Sigmoid colon (tissue), 7 donors: Measurements from ENCODE around the gene SLC26A9. TPM values are rescaled to one million over a fixed set of nuclear protein-coding genes. Genes with fewer than 3 reads are reported as not detected.

Source experiments
- DNase-seq: peaks from one replicate; pipeline ENCODE4 v3.0.0-alpha.2; 2019
- H3K27ac ChIP-seq, 4 donors: fragments of 200-600 bp; sonication (generic); one replicate each; pipeline ENCODE4 v1.5.1; 2016 to 2019; ENCODE audit warnings: mild to moderate bottlenecking in 1 of 4
- H3K27me3 ChIP-seq, 3 donors: fragments of 200-600 bp; sonication (generic); one replicate each; pipeline ENCODE4 v1.5.1; 2019; ENCODE audit warnings: mild to moderate bottlenecking in 1 of 3
- H3K36me3 ChIP-seq, 4 donors: fragments of 200-600 bp; sonication (generic); one replicate each; pipeline ENCODE4 v1.5.1; 2016 to 2019
- H3K4me1 ChIP-seq, 4 donors: fragments of 200-600 bp; sonication (generic); one replicate each; pipeline ENCODE4 v1.5.1; 2017 to 2019
- H3K4me3 ChIP-seq, 4 donors: fragments of 200-600 bp; sonication (generic); one replicate each; pipeline ENCODE4 v1.5.1; 2017 to 2019; ENCODE audit warnings: mild to moderate bottlenecking in 2 of 4, moderate library complexity in 1 of 4
- H3K9me3 ChIP-seq, 4 donors: fragments of 200-600 bp in 3 of 4; sonication (generic) in 3 of 4; one replicate each; pipeline versions ENCODE4 v1.5.1 to v1.6.1; 2013 to 2019
- CTCF ChIP-seq, 4 experiments: fragments of 450-650 bp in 3 of 4; fragments of 200-600 bp in 1 of 4; IDR thresholded peaks; one replicate each; pipeline ENCODE4 v1.5.1; 2016 to 2019; ENCODE audit warnings: antibody characterized with exemption in 4 of 4, mild to moderate bottlenecking in 3 of 4, moderate library complexity in 2 of 4
- EP300 ChIP-seq, 4 donors: sonication (generic); formaldehyde crosslinking; IDR thresholded peaks; one replicate each; pipeline ENCODE4 v1.6.1; 2017; ENCODE audit warnings: antibody characterized with exemption in 4 of 4
- POLR2A ChIP-seq, 2 donors: fragments of 450-650 bp; IDR thresholded peaks; one replicate each; pipeline ENCODE4 v1.6.1; 2016; ENCODE audit warnings: antibody characterized with exemption in 2 of 2, mild to moderate bottlenecking in 2 of 2, moderate library complexity in 2 of 2
- POLR2AphosphoS5 ChIP-seq, 4 donors: sonication (generic); formaldehyde crosslinking; IDR thresholded peaks; one replicate each; pipeline ENCODE4 v1.6.1; 2017; ENCODE audit warnings: antibody characterized with exemption in 4 of 4
- WGBS, 2 donors: extraction: QIAGEN DNeasy Blood & Tissue Kit; methylation state at CpG; one replicate each; pipeline ENCODE4 v1.1.7; 2013; 5-methylcytosine and 5-hydroxymethylcytosine counted together
- intact Hi-C: fragments of 100-400 bp; cut with DNase I; formaldehyde crosslinking; loops from one replicate; pipeline ENCODE4 v1.15.1; 2023
- polyA plus RNA-seq, 3 donors: library from polyadenylated mRNA; stranded (reverse); fragments of 200-250 nt; gene quantifications; one replicate each; pipeline ENCODE4 v1.2.3, GENCODE V29; 2013
- total RNA-seq, 4 donors: library from RNA; depleted of rRNA; stranded (reverse); fragments of >200 nt; gene quantifications; one replicate each; pipeline ENCODE4 v1.1.0, GENCODE V29; 2016
- donor health status: healthy with polysubstance abuse.
- donor health status: Bipolar disorder and iron deficiency.
- donor health status: healthy.

SLC26A9 gene
- total and polyA plus RNA-seq, 7 donors, result 0.60 TPM; not detected in 6

- Histone ChIP-seq H3K4me1 (no peaks in the 10 kb centered on the region), H3K27me3 (no peaks in the 10 kb centered on the region), H3K36me3 (no peaks in the 10 kb centered on the region), H3K4me3 (no peak overlapping the region), H3K9me3 (no peaks in the 10 kb centered on the region), H3K27ac (no peak overlapping the region)
- peak; percentile 46 for DNase-seq
- TF ChIP-seq POLR2AphosphoS5 (IDR thresholded peaks at IDR 0.05) (no peak), POLR2A (IDR thresholded peaks at IDR 0.05) (no peak), EP300 (IDR thresholded peaks at IDR 0.05) (no peak), CTCF (IDR thresholded peaks at IDR 0.05) (no peak)
- 77 to 85% methylated on average over 9 of the region's 9 CpGs for WGBS, 2 donors
- intact Hi-C loops, result no loop called here
Measured at GRCh38 chr1:205985330-205986005, 42.2 kb upstream of the SLC26A9 start.

DNA sequence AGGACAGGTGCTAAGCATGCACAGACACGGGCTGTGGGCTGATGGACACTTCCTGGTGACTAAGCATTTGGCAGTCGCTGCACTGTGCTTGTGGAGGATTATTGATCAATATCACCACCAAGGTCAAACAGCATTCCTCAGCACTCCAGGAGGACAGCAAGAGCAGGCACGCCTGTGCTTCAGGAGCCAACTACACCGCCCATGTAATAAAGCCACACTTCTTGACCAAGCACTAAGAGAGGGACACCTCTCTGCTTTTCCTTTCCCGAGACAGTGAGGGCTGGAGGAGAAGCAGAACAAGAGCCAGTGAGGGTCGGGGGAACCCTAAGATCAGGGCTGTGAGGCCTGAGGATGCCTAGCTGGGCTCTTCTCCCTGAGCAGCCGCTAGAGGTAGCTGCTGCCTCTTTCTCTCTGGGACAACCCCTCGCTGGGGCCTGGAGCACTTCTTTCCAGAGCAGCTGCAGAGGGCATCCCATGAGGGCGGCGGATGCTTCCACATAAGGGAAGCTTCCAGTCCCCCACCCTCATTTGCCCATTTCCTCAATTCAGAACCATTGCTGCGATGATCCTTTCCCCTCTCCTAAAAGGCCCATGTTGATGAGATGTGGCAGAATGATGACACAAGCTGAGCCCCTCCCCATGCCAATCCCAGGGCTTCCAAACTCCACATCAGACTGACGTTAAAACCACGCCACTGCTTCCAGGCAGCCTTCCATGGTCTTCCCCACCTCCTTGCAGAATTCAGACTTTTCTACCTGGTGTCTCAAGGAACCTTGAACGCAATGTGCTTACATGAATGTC lies 40.9 kb upstream of the SLC26A9 start:
- H3K4me1 ChIP-seq, result no peaks in the 10 kb centered on the region
- no peak for TF ChIP-seq POLR2A (IDR thresholded peaks at IDR 0.05)
- peak in 2 of 4 experiments; percentile 46 to 50 for TF ChIP-seq CTCF (IDR thresholded peaks at IDR 0.05)
- no peak for TF ChIP-seq EP300 (IDR thresholded peaks at IDR 0.05)
- TF ChIP-seq POLR2AphosphoS5 (IDR thresholded peaks at IDR 0.05), result no peak
- intact Hi-C loops, result loop anchor here (5.0 kb wide), 1 partner anchor 123 kb away; no protein-coding TSS in a partner anchor
- WGBS, 2 donors, result 29 to 40% methylated on average over 14 of the region's 14 CpGs
- no peaks in the 10 kb centered on the region for H3K27me3 ChIP-seq
- H3K4me3 ChIP-seq, result no peak overlapping the region
- no peaks in the 10 kb centered on the region for H3K9me3 ChIP-seq
- H3K27ac ChIP-seq, result no peak overlapping the region
- DNase-seq, result peak; percentile 72
- no peaks in the 10 kb centered on the region for H3K36me3 ChIP-seq

DNA sequence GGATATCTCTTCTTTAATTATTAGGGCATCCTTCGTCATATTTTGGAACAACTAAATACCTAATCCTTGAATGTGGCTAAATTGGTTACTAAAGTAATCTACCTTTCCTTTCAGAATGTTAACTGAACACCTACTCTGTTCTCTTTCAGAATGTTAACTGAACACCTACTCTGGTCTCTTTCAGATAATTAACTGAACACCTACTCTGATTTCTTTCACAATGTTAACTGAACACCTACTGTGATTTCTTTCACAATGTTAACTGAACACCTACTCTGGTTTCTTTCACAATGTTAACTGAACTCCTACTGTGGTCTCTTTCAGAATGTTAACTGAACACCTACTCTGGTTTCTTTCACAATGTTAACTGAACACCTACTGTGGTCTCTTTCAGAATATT lies 38.0 kb upstream of the SLC26A9 start:
- no peak overlapping the region for H3K4me3 ChIP-seq
- TF ChIP-seq POLR2AphosphoS5 (IDR thresholded peaks at IDR 0.05) (no peak), EP300 (IDR thresholded peaks at IDR 0.05) (no peak), POLR2A (IDR thresholded peaks at IDR 0.05) (no peak)
- H3K9me3 ChIP-seq, result no peaks in the 10 kb centered on the region
- WGBS, 2 donors, result 98 to 100% methylated on average over 1 of the region's 1 CpG
- intact Hi-C loops, result loop anchor here (5.0 kb wide), 1 partner anchor 126 kb away; no protein-coding TSS in a partner anchor
- peaks cover 0 to 4% (median 0%) of the 10 kb centered on the region in 4 donors for H3K4me1 ChIP-seq
- H3K36me3 ChIP-seq, result no peaks in the 10 kb centered on the region
- DNase-seq, result no peak
- no peak overlapping the region for H3K27ac ChIP-seq
- no peaks in the 10 kb centered on the region for H3K27me3 ChIP-seq

DNA sequence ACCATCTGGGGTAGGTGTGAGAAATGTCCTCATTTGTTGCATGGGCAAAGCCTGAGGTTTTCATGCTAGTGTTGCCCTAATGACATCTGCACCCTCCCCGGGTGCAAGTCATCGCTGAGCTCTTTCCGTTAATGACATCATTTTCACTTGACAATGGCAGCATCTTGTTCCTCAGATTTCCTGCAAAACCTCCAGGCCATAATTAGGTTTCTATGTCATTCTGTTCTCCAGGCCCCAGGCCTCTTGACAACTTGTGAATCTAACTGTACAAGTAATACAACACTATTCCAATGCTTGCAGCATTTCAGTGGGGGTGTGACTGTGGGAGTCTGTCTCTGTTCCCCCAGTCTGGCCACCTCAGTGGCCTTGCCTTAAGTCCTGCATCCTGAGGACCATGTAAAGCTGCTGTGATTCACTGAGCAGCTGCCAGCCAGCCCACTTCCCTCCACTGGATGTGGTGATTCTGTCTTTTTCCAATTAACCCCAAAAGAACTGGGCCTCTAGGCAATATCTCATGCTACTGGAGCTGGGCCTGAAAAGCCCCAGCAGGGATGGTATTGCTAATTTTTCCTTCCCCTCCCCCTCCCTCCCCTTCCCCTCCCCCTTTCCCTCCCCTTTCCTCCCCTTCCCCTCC lies 37.1 kb upstream of the SLC26A9 start:
- intact Hi-C loops, result loop anchor here (5.0 kb wide), 1 partner anchor 127 kb away; no protein-coding TSS in a partner anchor
- Histone ChIP-seq H3K27me3 (no peaks in the 10 kb centered on the region), H3K9me3 (no peaks in the 10 kb centered on the region), H3K4me1 (peaks cover 0 to 4% (median 0%) of the 10 kb centered on the region in 4 donors), H3K4me3 (no peak overlapping the region), H3K27ac (no peak overlapping the region), H3K36me3 (no peaks in the 10 kb centered on the region)
- TF ChIP-seq POLR2AphosphoS5 (IDR thresholded peaks at IDR 0.05), result no peak
- no peak for TF ChIP-seq POLR2A (IDR thresholded peaks at IDR 0.05)
- TF ChIP-seq CTCF (IDR thresholded peaks at IDR 0.05), result no peak
- no peak for TF ChIP-seq EP300 (IDR thresholded peaks at IDR 0.05)
- DNase-seq, result peak; percentile 26
- 77 to 80% methylated on average over 3 of the region's 3 CpGs for WGBS, 2 donors

- H3K27me3 ChIP-seq, result no peaks in the 10 kb centered on the region
- no peak overlapping the region for H3K27ac ChIP-seq
- WGBS, 2 donors, result 86 to 87% methylated on average over 6 of the region's 6 CpGs
- no peak overlapping the region for H3K4me3 ChIP-seq
- TF ChIP-seq POLR2AphosphoS5 (IDR thresholded peaks at IDR 0.05), result no peak
- TF ChIP-seq POLR2A (IDR thresholded peaks at IDR 0.05), result no peak
- no peak for TF ChIP-seq CTCF (IDR thresholded peaks at IDR 0.05)
- no peak for TF ChIP-seq EP300 (IDR thresholded peaks at IDR 0.05)
- H3K36me3 ChIP-seq, result no peaks in the 10 kb centered on the region
- DNase-seq, result peak; percentile 48
- peaks cover 0 to 4% (median 0%) of the 10 kb centered on the region in 4 donors for H3K4me1 ChIP-seq
- H3K9me3 ChIP-seq, result no peaks in the 10 kb centered on the region
- intact Hi-C loops, result no loop called here
Measured at GRCh38 chr1:205979301-205979700, 36.0 kb upstream of the SLC26A9 start.
